ENCODE results near the gene PCSK2.

The PCSK2 gene

GRCh38 chr20:17248224-17248623 lies 21.4 kb downstream of the PCSK2 start:
- no peak for DNase-seq (ENCODE audit: low read depth in 3 of 3)

DNA sequence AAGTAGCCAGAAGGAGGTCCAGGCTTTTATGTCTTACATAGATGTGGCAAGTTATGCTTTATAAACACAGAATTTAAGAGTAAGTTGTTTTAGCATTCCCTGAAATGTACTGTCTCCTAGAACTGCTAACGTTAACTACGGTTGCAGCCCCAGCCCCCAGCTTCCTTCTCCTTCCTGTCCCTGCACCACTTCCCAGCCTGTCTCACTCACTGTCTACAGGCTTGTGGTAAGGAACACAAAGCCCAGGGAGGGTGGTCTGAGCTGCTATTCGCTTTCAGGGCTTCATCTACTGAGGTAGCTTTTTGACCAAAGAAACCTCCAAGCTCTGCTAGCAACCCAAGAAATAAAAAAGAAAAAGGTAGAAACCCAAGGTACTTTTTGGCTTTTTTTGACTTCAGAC lies 35.9 kb downstream of the PCSK2 start:
- no peak for DNase-seq (ENCODE audit: low read depth in 3 of 3)

DNA sequence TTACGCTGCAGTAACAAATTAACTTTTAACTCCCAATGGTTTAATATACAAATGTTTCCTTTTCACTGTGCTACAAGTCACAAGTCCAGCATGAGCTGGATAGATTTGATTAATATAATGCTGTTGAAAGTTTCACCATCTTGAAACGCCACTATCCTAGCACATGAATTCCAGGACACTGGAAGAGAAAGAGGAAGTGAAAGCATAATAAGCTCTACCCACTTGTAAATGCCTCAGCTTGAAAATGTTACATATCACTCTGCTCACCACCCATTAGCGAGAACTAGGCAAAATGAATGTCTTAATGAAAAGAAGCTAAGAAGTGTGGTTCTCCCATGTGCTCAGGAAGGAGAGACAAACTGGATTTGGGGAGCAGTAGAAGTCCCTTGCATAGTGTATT lies 46.9 kb downstream of the PCSK2 start:
- DNase-seq (ENCODE audit: low read depth in 3 of 3), result no peak

DNA sequence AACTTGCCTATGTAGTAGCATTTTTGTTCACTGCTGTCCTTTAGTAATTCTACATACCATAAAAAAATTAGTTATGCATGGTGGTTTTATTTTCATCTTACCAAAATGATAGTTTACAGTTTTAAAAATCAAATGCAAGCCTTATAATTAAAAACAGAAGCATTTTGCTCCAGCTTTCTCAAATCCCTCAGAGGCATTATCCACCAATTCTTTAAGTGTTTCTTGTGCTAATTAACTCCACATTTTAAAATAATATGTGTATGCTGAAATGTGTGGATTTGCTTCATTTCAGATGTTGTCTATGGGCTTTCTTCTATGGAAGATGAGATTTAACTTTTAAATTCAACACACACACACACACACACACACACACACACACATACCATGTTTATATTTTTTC lies 49.3 kb downstream of the PCSK2 start:
- DNase-seq (ENCODE audit: low read depth in 3 of 3), result no peak

GRCh38 chr20:17281478-17281877 lies 54.6 kb downstream of the PCSK2 start:
- DNase-seq (ENCODE audit: low read depth in 3 of 3), result no peak

- DNase-seq (ENCODE audit: low read depth in 3 of 3), result no peak
These were observed 55.7 kb downstream of the PCSK2 start for GRCh38 chr20:17282501-17282900.

- no peak for DNase-seq (ENCODE audit: low read depth in 3 of 3)
These were observed 60.7 kb downstream of the PCSK2 start for GRCh38 chr20:17287503-17287902.

GRCh38 chr20:17287998-17288397 lies 61.2 kb downstream of the PCSK2 start:
- DNase-seq (ENCODE audit: low read depth in 3 of 3), result no peak

DNA sequence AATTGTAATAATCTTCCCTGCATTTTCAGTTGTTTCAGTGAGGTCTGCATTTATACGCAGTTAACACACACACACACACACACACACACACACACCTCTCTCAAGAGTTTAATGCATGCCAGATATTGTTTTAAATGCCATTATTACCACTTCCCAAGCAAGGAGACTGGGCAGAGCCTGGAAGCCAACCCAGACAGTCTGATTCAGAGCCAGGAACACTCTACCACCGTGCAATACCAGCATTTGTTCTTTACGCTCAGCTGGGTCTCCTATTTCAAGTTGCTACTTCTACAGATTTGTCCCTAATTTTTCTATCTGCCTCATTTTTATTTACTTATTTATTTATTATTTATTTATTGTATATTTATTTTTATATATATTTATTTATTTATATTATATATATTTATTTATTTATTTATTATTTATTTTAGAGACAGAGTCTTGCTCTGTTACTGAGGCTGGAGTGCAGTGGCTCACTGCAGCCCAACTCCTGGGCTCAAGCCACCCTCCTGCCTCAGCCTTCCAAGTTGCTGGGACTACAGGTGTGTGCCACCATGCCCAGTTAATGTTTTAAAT lies 68.4 kb downstream of the PCSK2 start:
- DNase-seq (ENCODE audit: low read depth in 3 of 3), result no peak

GRCh38 chr20:17295991-17296390 lies 69.2 kb downstream of the PCSK2 start:
- DNase-seq (ENCODE audit: low read depth in 3 of 3), result no peak

DNA sequence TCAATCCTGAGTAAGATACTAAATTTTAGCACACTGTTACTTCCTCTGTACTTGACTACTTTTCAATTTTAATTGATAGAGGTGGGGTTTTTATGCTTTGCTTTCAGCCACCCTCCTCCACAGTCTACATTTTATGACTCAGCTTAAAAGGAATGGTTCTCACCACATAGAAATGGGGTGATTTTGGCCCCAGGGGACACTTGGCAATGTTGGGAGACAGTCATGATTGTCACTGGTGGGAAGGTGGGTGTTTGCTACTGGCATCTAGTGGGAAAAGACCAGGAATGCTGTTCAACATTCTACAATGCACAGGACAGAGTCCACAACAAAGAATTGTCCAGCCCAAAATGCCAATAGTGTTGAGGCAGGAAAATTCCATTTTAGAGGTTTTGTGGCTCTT lies 71.3 kb downstream of the PCSK2 start:
- DNase-seq (ENCODE audit: low read depth in 3 of 3), result no peak

GRCh38 chr20:17298751-17299150 lies 71.9 kb downstream of the PCSK2 start:
- no peak for DNase-seq (ENCODE audit: low read depth in 3 of 3)

DNA sequence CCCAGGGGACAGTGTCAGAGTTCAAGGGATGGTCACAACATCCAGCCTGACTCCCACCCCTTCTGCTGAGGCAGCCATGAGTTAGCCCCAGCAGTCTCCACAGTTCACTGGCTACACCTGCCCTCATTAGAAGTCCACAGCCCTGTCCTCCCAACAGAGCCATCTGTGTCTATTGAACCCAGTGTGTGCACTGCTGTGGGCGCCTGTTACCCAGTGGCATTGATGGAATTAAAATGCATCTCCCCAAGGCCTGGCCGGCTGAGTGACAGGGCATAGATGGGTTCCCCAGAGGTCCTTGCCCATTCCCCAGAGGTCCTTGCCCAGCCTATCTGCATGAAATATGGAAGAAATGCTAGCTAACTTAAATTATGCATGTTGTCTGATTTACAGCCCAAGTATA lies 73.3 kb downstream of the PCSK2 start:
- DNase-seq (ENCODE audit: low read depth in 3 of 3), result no peak

GRCh38 chr20:17304774-17305173 lies 77.9 kb downstream of the PCSK2 start:
- no peak for DNase-seq (ENCODE audit: low read depth in 3 of 3)

DNA sequence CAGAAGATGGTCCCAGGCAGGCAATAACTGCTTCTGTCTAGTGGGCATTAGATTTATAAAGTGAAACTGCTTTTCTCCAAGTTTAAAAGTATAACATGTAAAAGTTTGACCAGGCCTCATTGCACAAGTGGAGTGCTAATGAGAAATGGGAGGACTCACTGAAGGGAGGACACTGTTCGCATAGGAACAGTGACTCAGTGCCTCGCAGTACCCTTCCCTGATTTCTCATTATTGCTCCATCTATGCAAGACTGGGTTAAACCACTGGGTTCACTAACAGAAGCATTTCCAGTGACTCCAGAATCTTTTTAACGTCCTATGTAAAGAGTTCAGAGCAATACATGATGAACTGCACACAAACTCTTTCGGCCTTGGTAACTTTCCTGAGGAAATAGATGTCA lies 79.6 kb downstream of the PCSK2 start:
- no peak for DNase-seq (ENCODE audit: low read depth in 3 of 3)

- DNase-seq (ENCODE audit: low read depth in 3 of 3), result no peak
These were observed 87.4 kb downstream of the PCSK2 start for GRCh38 chr20:17314264-17314663.

DNA sequence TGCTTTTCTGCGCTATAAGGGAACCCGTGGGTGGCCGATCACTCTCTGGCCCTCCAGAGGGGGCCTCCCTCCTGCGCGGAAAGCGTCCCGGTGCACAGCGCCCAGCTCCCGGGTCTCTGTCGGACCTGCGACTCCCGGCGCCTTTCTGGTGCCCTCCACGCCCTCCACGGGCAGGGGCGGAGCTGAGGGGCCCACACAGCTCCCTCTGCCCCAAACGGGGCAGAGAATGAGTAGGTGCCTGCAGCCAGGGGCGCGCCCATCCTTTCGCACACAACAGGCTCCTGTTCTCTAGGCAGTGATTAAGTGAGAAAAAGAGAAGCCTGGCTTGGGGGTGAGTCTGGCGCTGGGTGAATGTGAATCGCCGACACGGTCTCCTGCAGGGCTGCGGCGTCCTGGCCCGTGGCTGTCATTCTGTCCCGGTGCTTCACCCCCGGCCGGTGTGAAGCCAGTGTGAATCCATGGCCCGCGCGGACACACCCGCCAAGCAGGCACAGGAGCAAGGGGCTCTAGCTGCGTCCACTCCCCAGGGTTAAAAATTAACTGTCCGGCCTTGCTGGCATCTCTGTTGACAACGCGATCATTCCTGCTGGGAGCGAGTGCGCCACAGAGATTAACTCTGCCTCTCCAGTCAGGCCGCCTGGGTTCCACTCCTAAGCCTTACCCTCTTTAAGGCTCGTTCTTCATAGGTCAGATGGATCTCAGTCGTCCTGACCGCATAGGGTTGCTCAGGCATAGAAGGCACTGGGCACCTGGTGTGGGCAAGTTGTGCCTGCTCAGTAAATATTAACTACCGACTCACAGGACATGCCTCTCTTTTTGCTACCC lies 88.8 kb downstream of the PCSK2 start:
- no peak for DNase-seq (ENCODE audit: low read depth in 3 of 3)

- no peak for DNase-seq (ENCODE audit: low read depth in 3 of 3)
These were observed 89.6 kb downstream of the PCSK2 start for GRCh38 chr20:17316316-17317038.

GRCh38 chr20:17317341-17317740 lies 90.5 kb downstream of the PCSK2 start:
- DNase-seq (ENCODE audit: low read depth in 3 of 3), result no peak

GRCh38 chr20:17320456-17320855 lies 93.6 kb downstream of the PCSK2 start:
- no peak for DNase-seq (ENCODE audit: low read depth in 3 of 3)

- no peak for DNase-seq (ENCODE audit: low read depth in 3 of 3)
These were observed 99.3 kb downstream of the PCSK2 start for GRCh38 chr20:17326096-17326495.

DNA sequence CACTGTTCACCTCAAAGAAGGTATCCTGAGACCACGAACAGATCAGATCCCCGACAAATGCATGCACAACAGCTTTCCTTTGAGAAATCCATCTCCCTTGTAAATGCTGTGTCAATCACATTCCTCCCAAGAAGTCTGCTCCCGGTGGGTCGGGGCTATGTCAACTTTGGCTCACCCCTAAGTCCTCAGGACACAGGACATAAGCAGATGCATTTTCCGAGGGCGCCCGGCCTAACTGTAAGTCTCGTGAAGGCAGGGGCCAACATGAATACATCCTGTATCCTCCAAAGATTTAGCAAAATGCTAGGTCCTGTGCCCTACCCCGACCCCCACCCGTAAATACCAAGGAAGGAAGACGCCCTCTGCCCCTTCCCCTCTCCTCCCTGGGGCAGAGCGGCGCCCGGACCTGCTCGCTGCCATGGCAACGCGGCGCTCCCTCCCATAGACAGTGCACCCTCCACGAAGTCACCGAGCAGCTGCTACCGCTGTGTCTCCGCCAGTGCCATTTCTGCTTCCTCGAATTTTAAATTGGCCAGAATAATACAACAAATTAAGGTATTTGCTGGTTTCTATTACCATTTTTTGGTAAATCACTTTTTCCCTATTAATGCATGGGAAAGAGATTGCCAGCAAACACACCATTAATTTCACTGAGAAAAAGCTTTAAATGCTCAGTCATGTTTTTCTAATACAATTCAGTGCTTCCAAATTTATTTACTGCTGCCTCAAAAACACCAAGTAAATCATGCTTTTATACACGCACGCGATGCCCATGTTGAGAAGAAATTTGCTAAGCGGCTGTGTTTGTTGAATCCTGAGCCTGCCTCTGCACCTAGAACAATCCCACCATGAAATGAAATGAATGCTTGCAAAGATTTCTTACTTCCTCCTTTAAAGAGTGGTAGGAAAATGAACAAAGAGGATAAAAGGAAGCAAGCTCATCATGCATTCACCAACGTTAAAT lies 100.6 kb downstream of the PCSK2 start:
- no peak for DNase-seq (ENCODE audit: low read depth in 3 of 3)

All from stimulated activated CD4-positive, alpha-beta T cell treated with anti-CD3 and anti-CD28 coated beads, TNF-alpha, amount 100 ng/mL, for 24 hours (primary cell).